Stimulated activated memory B cell treated with anti-CD40 and anti-IgM and Interleukin-4, amounts not matched to agents 10 μg/mL and 1 μg/mL and 100 μg/mL, for 72 hours (primary cell): ENCODE results near the gene WDFY3.

ENCODE experiments used
- ATAC-seq: fragments of 150-1000 bp; cut with Tn5 transposase; 2 replicates; pipeline ENCODE4 v1.10.0; 2021
- H3K27ac Mint-ChIP-seq: one replicate; pipeline ENCODE4 v1.8.0; 2022; ENCODE audit warnings: mild to moderate bottlenecking, mixed read lengths
- H3K27me3 Mint-ChIP-seq: one replicate; pipeline ENCODE4 v1.8.0; 2022; ENCODE audit warnings: mixed read lengths
- H3K36me3 Mint-ChIP-seq: one replicate; pipeline ENCODE4 v1.8.0; 2022; ENCODE audit warnings: mixed read lengths
- H3K4me1 Mint-ChIP-seq: one replicate; pipeline ENCODE4 v1.8.0; 2022; ENCODE audit warnings: mixed read lengths
- H3K4me3 Mint-ChIP-seq: one replicate; pipeline ENCODE4 v1.8.0; 2022; ENCODE audit warnings: mild to moderate bottlenecking, moderate library complexity, mixed read lengths
- H3K9me3 Mint-ChIP-seq: one replicate; pipeline ENCODE4 v1.8.0; 2022; ENCODE audit warnings: mixed read lengths

The WDFY3 gene

GRCh38 chr4:84966382-84967242 lies at the start of gene WDFY3:
Gene WDFY3 (minus strand): TSS chr4:84966690. CDS start chr4:84860591, 106,099 bp downstream.
- peak; percentile 45 for ATAC-seq
- Mint-ChIP-seq H3K4me3 (peak within 1 kb of the TSS; percentile 84), H3K36me3 (no peaks in the 10 kb centered on the region), H3K4me1 (peaks cover 12% of the 10 kb centered on the region), H3K9me3 (no peaks in the 10 kb centered on the region), H3K27ac (peak within 1 kb of the TSS; percentile 55), H3K27me3 (peaks cover 50% of the 10 kb centered on the region)

- H3K27ac Mint-ChIP-seq = no peak overlapping the region
- no peaks in the 10 kb centered on the region for H3K36me3 Mint-ChIP-seq
Observed at GRCh38 chr4:85005865-85006377, 39.4 kb upstream of the WDFY3 start.

GRCh38 chr4:85000343-85000742 lies 33.9 kb upstream of the WDFY3 start:
- H3K4me3 Mint-ChIP-seq = no peak overlapping the region
- H3K27ac Mint-ChIP-seq = no peak overlapping the region
- H3K4me1 Mint-ChIP-seq = no peaks in the 10 kb centered on the region
- peaks cover 12% of the 10 kb centered on the region for H3K27me3 Mint-ChIP-seq
- H3K36me3 Mint-ChIP-seq = no peaks in the 10 kb centered on the region
- peaks cover 3% of the 10 kb centered on the region for H3K9me3 Mint-ChIP-seq
- no peak for ATAC-seq

More at GRCh38 chr4:85005865-85006377, 39.4 kb upstream of the WDFY3 start:
- no peaks in the 10 kb centered on the region for H3K9me3 Mint-ChIP-seq
- no peak for ATAC-seq
- no peaks in the 10 kb centered on the region for H3K27me3 Mint-ChIP-seq
- H3K4me3 Mint-ChIP-seq = no peak overlapping the region
- no peaks in the 10 kb centered on the region for H3K4me1 Mint-ChIP-seq

GRCh38 chr4:84995386-84995785 lies 28.9 kb upstream of the WDFY3 start:
- Mint-ChIP-seq H3K36me3 (no peaks in the 10 kb centered on the region), H3K4me3 (no peak overlapping the region), H3K4me1 (no peaks in the 10 kb centered on the region), H3K27ac (no peak overlapping the region), H3K9me3 (peaks cover 3% of the 10 kb centered on the region), H3K27me3 (peaks cover 12% of the 10 kb centered on the region)
- no peak for ATAC-seq

GRCh38 chr4:84994280-84994679 lies 27.8 kb upstream of the WDFY3 start:
- H3K9me3 Mint-ChIP-seq = peaks cover 3% of the 10 kb centered on the region
- no peaks in the 10 kb centered on the region for H3K36me3 Mint-ChIP-seq
- peaks cover 19% of the 10 kb centered on the region for H3K27me3 Mint-ChIP-seq
- ATAC-seq = no peak
- no peaks in the 10 kb centered on the region for H3K4me1 Mint-ChIP-seq
- no peak overlapping the region for H3K4me3 Mint-ChIP-seq
- H3K27ac Mint-ChIP-seq = no peak overlapping the region

- Mint-ChIP-seq H3K27ac (no peak overlapping the region), H3K27me3 (peaks cover 34% of the 10 kb centered on the region), H3K4me1 (no peaks in the 10 kb centered on the region), H3K4me3 (no peak overlapping the region), H3K36me3 (no peaks in the 10 kb centered on the region), H3K9me3 (no peaks in the 10 kb centered on the region)
- ATAC-seq = no peak
Observed at GRCh38 chr4:84985952-84986351, 19.5 kb upstream of the WDFY3 start.

- no peaks in the 10 kb centered on the region for H3K9me3 Mint-ChIP-seq
- no peak overlapping the region for H3K27ac Mint-ChIP-seq
- ATAC-seq = no peak
- no peak overlapping the region for H3K4me3 Mint-ChIP-seq
- H3K4me1 Mint-ChIP-seq = no peaks in the 10 kb centered on the region
- peaks cover 16% of the 10 kb centered on the region for H3K27me3 Mint-ChIP-seq
- no peaks in the 10 kb centered on the region for H3K36me3 Mint-ChIP-seq
Observed at GRCh38 chr4:84977396-84977795, 10.9 kb upstream of the WDFY3 start.

- Mint-ChIP-seq H3K4me3 (no peak overlapping the region), H3K27me3 (peaks cover 22% of the 10 kb centered on the region), H3K9me3 (no peaks in the 10 kb centered on the region), H3K4me1 (no peaks in the 10 kb centered on the region), H3K36me3 (no peaks in the 10 kb centered on the region), H3K27ac (no peak overlapping the region)
- ATAC-seq = no peak
Observed at GRCh38 chr4:84973856-84974255, 7.4 kb upstream of the WDFY3 start.

- Mint-ChIP-seq H3K9me3 (no peaks in the 10 kb centered on the region), H3K4me3 (no peak overlapping the region), H3K27me3 (peaks cover 34% of the 10 kb centered on the region), H3K27ac (no peak overlapping the region), H3K36me3 (no peaks in the 10 kb centered on the region), H3K4me1 (peaks cover 10% of the 10 kb centered on the region)
- ATAC-seq = no peak
Observed at GRCh38 chr4:84971319-84971932, 4.9 kb upstream of the WDFY3 start.

- H3K9me3 Mint-ChIP-seq = no peaks in the 10 kb centered on the region
Observed at GRCh38 chr4:84968925-84969324, 2.4 kb upstream of the WDFY3 start.

GRCh38 chr4:84967243-84967690 lies 777 bp upstream of the WDFY3 start:
- no peak for ATAC-seq
- H3K4me3 Mint-ChIP-seq = peak overlapping the region; percentile 84
- peak overlapping the region; percentile 55 for H3K27ac Mint-ChIP-seq
- H3K4me1 Mint-ChIP-seq = peaks cover 12% of the 10 kb centered on the region
- no peaks in the 10 kb centered on the region for H3K9me3 Mint-ChIP-seq
- no peaks in the 10 kb centered on the region for H3K36me3 Mint-ChIP-seq
- H3K27me3 Mint-ChIP-seq = peaks cover 50% of the 10 kb centered on the region

More at GRCh38 chr4:84968925-84969324, 2.4 kb upstream of the WDFY3 start:
- no peaks in the 10 kb centered on the region for H3K36me3 Mint-ChIP-seq
- H3K4me3 Mint-ChIP-seq = no peak overlapping the region
- peaks cover 12% of the 10 kb centered on the region for H3K4me1 Mint-ChIP-seq
- H3K27ac Mint-ChIP-seq = no peak overlapping the region
- ATAC-seq = no peak
- H3K27me3 Mint-ChIP-seq = peaks cover 40% of the 10 kb centered on the region

- peaks cover 12% of the 10 kb centered on the region for H3K4me1 Mint-ChIP-seq
- no peaks in the 10 kb centered on the region for H3K36me3 Mint-ChIP-seq
- peak; percentile 57 for ATAC-seq
- peaks cover 50% of the 10 kb centered on the region for H3K27me3 Mint-ChIP-seq
- H3K4me3 Mint-ChIP-seq = peak overlapping the region; percentile 55
- no peaks in the 10 kb centered on the region for H3K9me3 Mint-ChIP-seq
- H3K27ac Mint-ChIP-seq = peak overlapping the region; percentile 55
Observed at GRCh38 chr4:84965553-84966381, 723 bp downstream of the WDFY3 start.

GRCh38 chr4:84964995-84965552 lies 1.4 kb downstream of the WDFY3 start:
- Mint-ChIP-seq H3K4me3 (peak overlapping the region; percentile 55), H3K4me1 (peaks cover 12% of the 10 kb centered on the region), H3K27me3 (peaks cover 50% of the 10 kb centered on the region), H3K27ac (no peak overlapping the region), H3K36me3 (no peaks in the 10 kb centered on the region), H3K9me3 (no peaks in the 10 kb centered on the region)
- ATAC-seq = no peak

- no peak for ATAC-seq
- peaks cover 36% of the 10 kb centered on the region for H3K27me3 Mint-ChIP-seq
Observed at GRCh38 chr4:84962102-84962501, 4.4 kb downstream of the WDFY3 start.

GRCh38 chr4:84958434-84958833 lies 8.1 kb downstream of the WDFY3 start:
- Mint-ChIP-seq H3K27ac (no peak overlapping the region), H3K9me3 (no peaks in the 10 kb centered on the region), H3K4me3 (no peak overlapping the region), H3K36me3 (no peaks in the 10 kb centered on the region), H3K4me1 (no peaks in the 10 kb centered on the region), H3K27me3 (peaks cover 7% of the 10 kb centered on the region)
- no peak for ATAC-seq

More at GRCh38 chr4:84962102-84962501, 4.4 kb downstream of the WDFY3 start:
- Mint-ChIP-seq H3K9me3 (no peaks in the 10 kb centered on the region), H3K27ac (no peak overlapping the region), H3K36me3 (no peaks in the 10 kb centered on the region), H3K4me1 (peaks cover 9% of the 10 kb centered on the region), H3K4me3 (no peak overlapping the region)
